Thyroid gland (tissue), 4 donors: Measurements from ENCODE around the gene CEBPG.

Experiments
- CTCF ChIP-seq, 6 experiments: fragments of 200-600 bp in 3 of 6; fragments of 450-650 bp in 3 of 6; sonication (generic) in 3 of 6; IDR thresholded peaks; one replicate each; pipeline ENCODE4 v1.5.1; 2016 to 2019; ENCODE audit warnings: antibody characterized with exemption in 6 of 6, mild to moderate bottlenecking in 2 of 6, inconsistent platforms in 1 of 6, moderate library complexity in 1 of 6
- POLR2A ChIP-seq, 2 donors: fragments of 450-650 bp; IDR thresholded peaks; one replicate each; pipeline ENCODE4 v1.6.1; 2017; ENCODE audit warnings: antibody characterized with exemption in 2 of 2, mild to moderate bottlenecking in 2 of 2, moderate library complexity in 1 of 2

- TF ChIP-seq CTCF (IDR thresholded peaks at IDR 0.05) = no peak
- TF ChIP-seq POLR2A (IDR thresholded peaks at IDR 0.05) = no peak
Measured at GRCh38 chr19:33393286-33394005, 19.9 kb downstream of the CEBPG start.
